ENCODE measurements around the gene BAG3.
"Not testable (repeated sequence)": the region's sequence is repeated elsewhere in the genome, so short reads cannot be mapped to it uniquely, and the experiment has no call there.

Gene BAG3

GRCh38 chr10:119653209-119653608 is 2.0 kb downstream of the BAG3 start:
- no peak overlapping the region for H3K27ac Mint-ChIP-seq
- no peak for ATAC-seq
- no peaks in the 10 kb centered on the region for H3K27me3 Mint-ChIP-seq
- no peak overlapping the region for H3K4me3 Mint-ChIP-seq
- no peaks in the 10 kb centered on the region for H3K9me3 Mint-ChIP-seq
- H3K36me3 Mint-ChIP-seq, result no peaks in the 10 kb centered on the region
- H3K4me1 Mint-ChIP-seq, result peaks cover 20% of the 10 kb centered on the region

GRCh38 chr10:119653916-119654315 is 2.7 kb downstream of the BAG3 start:
- H3K4me1 Mint-ChIP-seq, result peaks cover 20% of the 10 kb centered on the region
- no peaks in the 10 kb centered on the region for H3K9me3 Mint-ChIP-seq
- H3K27ac Mint-ChIP-seq, result no peak overlapping the region
- no peaks in the 10 kb centered on the region for H3K36me3 Mint-ChIP-seq
- ATAC-seq, result no peak
- no peaks in the 10 kb centered on the region for H3K27me3 Mint-ChIP-seq
- H3K4me3 Mint-ChIP-seq, result no peak overlapping the region

GRCh38 chr10:119654540-119654939 is 3.4 kb downstream of the BAG3 start:
- Mint-ChIP-seq H3K27me3 (no peaks in the 10 kb centered on the region), H3K4me1 (peaks cover 20% of the 10 kb centered on the region), H3K9me3 (no peaks in the 10 kb centered on the region), H3K36me3 (no peaks in the 10 kb centered on the region), H3K4me3 (no peak overlapping the region), H3K27ac (no peak overlapping the region)
- ATAC-seq, result no peak

- Mint-ChIP-seq H3K27ac (no peak overlapping the region), H3K27me3 (no peaks in the 10 kb centered on the region)
- ATAC-seq, result no peak
Observed at GRCh38 chr10:119655566-119656001, 4.4 kb downstream of the BAG3 start.

GRCh38 chr10:119656760-119657159 is 5.6 kb downstream of the BAG3 start:
- ATAC-seq, result no peak
- Mint-ChIP-seq H3K36me3 (no peaks in the 10 kb centered on the region), H3K27ac (no peak overlapping the region), H3K9me3 (no peaks in the 10 kb centered on the region), H3K4me3 (no peak overlapping the region), H3K4me1 (peaks cover 11% of the 10 kb centered on the region), H3K27me3 (no peaks in the 10 kb centered on the region)

More at GRCh38 chr10:119655566-119656001, 4.4 kb downstream of the BAG3 start:
- no peak overlapping the region for H3K4me3 Mint-ChIP-seq
- H3K9me3 Mint-ChIP-seq, result no peaks in the 10 kb centered on the region
- H3K4me1 Mint-ChIP-seq, result peaks cover 13% of the 10 kb centered on the region
- H3K36me3 Mint-ChIP-seq, result no peaks in the 10 kb centered on the region

- ATAC-seq, result no peak
- Mint-ChIP-seq H3K27me3 (no peaks in the 10 kb centered on the region), H3K36me3 (no peaks in the 10 kb centered on the region), H3K27ac (no peak overlapping the region), H3K4me1 (peaks cover 7% of the 10 kb centered on the region), H3K9me3 (no peaks in the 10 kb centered on the region), H3K4me3 (no peak overlapping the region)
Observed at GRCh38 chr10:119657725-119658124, 6.5 kb downstream of the BAG3 start.

GRCh38 chr10:119658274-119658673 is 7.1 kb downstream of the BAG3 start:
- ATAC-seq, result no peak
- H3K4me1 Mint-ChIP-seq, result peaks cover 6% of the 10 kb centered on the region

GRCh38 chr10:119659951-119660350 is 8.8 kb downstream of the BAG3 start:
- ATAC-seq, result no peak
- no peaks in the 10 kb centered on the region for H3K27me3 Mint-ChIP-seq
- H3K27ac Mint-ChIP-seq, result no peak overlapping the region
- no peaks in the 10 kb centered on the region for H3K9me3 Mint-ChIP-seq
- no peak overlapping the region for H3K4me3 Mint-ChIP-seq
- peaks cover 12% of the 10 kb centered on the region for H3K4me1 Mint-ChIP-seq
- no peaks in the 10 kb centered on the region for H3K36me3 Mint-ChIP-seq

More at GRCh38 chr10:119658274-119658673, 7.1 kb downstream of the BAG3 start:
- Mint-ChIP-seq H3K27me3 (no peaks in the 10 kb centered on the region), H3K9me3 (no peaks in the 10 kb centered on the region), H3K27ac (no peak overlapping the region), H3K36me3 (no peaks in the 10 kb centered on the region), H3K4me3 (no peak overlapping the region)

GRCh38 chr10:119662076-119662605 is 11.0 kb downstream of the BAG3 start:
- not testable (repeated sequence) for ATAC-seq, H3K27me3 Mint-ChIP-seq, H3K36me3 Mint-ChIP-seq, H3K27ac Mint-ChIP-seq, H3K4me3 Mint-ChIP-seq, H3K9me3 Mint-ChIP-seq
- peaks cover 12% of the 10 kb centered on the region for H3K4me1 Mint-ChIP-seq

GRCh38 chr10:119663866-119664698 is 12.9 kb downstream of the BAG3 start:
- Mint-ChIP-seq H3K36me3 (no peaks in the 10 kb centered on the region), H3K4me1 (peaks cover 18% of the 10 kb centered on the region), H3K27ac (peak overlapping the region; percentile 76), H3K4me3 (peak overlapping the region; percentile 14), H3K27me3 (no peaks in the 10 kb centered on the region), H3K9me3 (no peaks in the 10 kb centered on the region)
- ATAC-seq, result peak; percentile 63

GRCh38 chr10:119665901-119666708 is 14.9 kb downstream of the BAG3 start:
- H3K27me3 Mint-ChIP-seq, result no peaks in the 10 kb centered on the region
- H3K4me3 Mint-ChIP-seq, result no peak overlapping the region
- H3K36me3 Mint-ChIP-seq, result no peaks in the 10 kb centered on the region
- peaks cover 18% of the 10 kb centered on the region for H3K4me1 Mint-ChIP-seq
- no peak overlapping the region for H3K27ac Mint-ChIP-seq
- H3K9me3 Mint-ChIP-seq, result no peaks in the 10 kb centered on the region
- no peak for ATAC-seq

- H3K27ac Mint-ChIP-seq, result no peak overlapping the region
- H3K9me3 Mint-ChIP-seq, result no peaks in the 10 kb centered on the region
- H3K36me3 Mint-ChIP-seq, result no peaks in the 10 kb centered on the region
- no peak for ATAC-seq
- no peak overlapping the region for H3K4me3 Mint-ChIP-seq
- H3K27me3 Mint-ChIP-seq, result no peaks in the 10 kb centered on the region
- H3K4me1 Mint-ChIP-seq, result peaks cover 18% of the 10 kb centered on the region
Observed at GRCh38 chr10:119666709-119667004, 15.5 kb downstream of the BAG3 start.

- H3K4me3 Mint-ChIP-seq, result no peak overlapping the region
- peaks cover 10% of the 10 kb centered on the region for H3K36me3 Mint-ChIP-seq
- no peak for ATAC-seq
- H3K27ac Mint-ChIP-seq, result no peak overlapping the region
- peaks cover 18% of the 10 kb centered on the region for H3K4me1 Mint-ChIP-seq
- no peaks in the 10 kb centered on the region for H3K27me3 Mint-ChIP-seq
- no peaks in the 10 kb centered on the region for H3K9me3 Mint-ChIP-seq
Observed at GRCh38 chr10:119667562-119668328, 16.6 kb downstream of the BAG3 start.

GRCh38 chr10:119668461-119668860 is 17.3 kb downstream of the BAG3 start:
- no peaks in the 10 kb centered on the region for H3K27me3 Mint-ChIP-seq
- no peaks in the 10 kb centered on the region for H3K9me3 Mint-ChIP-seq
- H3K4me1 Mint-ChIP-seq, result peaks cover 17% of the 10 kb centered on the region
- no peak for ATAC-seq
- H3K27ac Mint-ChIP-seq, result no peak overlapping the region
- peaks cover 17% of the 10 kb centered on the region for H3K36me3 Mint-ChIP-seq
- H3K4me3 Mint-ChIP-seq, result no peak overlapping the region

GRCh38 chr10:119669331-119669730 is 18.2 kb downstream of the BAG3 start:
- Mint-ChIP-seq H3K4me1 (peaks cover 9% of the 10 kb centered on the region), H3K27ac (no peak overlapping the region), H3K36me3 (peaks cover 25% of the 10 kb centered on the region), H3K27me3 (no peaks in the 10 kb centered on the region), H3K4me3 (no peak overlapping the region), H3K9me3 (no peaks in the 10 kb centered on the region)
- ATAC-seq, result no peak

Data from stimulated activated memory B cell treated with anti-CD40 and anti-IgM and Interleukin-4, amounts not matched to agents 10 μg/mL and 1 μg/mL and 100 μg/mL, for 72 hours (primary cell).